SK-N-SH (cell line): Measurements from ENCODE around the gene OBSCN. TPM values are rescaled to one million over a fixed set of nuclear protein-coding genes. Genes with fewer than 3 reads are reported as not detected.
A peak's percentile ranks its signal among the peaks of the same experiment; 100 is the strongest.

Experiments
- CTCF ChIA-PET: fragments of 300-600, 350-600 bp; formaldehyde crosslinking; extraction: SDS; loops from one replicate; lab custom pipeline; 2021; lab: Yijun Ruan, JAX
- POLR2A ChIA-PET: fragments of 350-600 bp; sonication (Branson Sonifier 250); formaldehyde crosslinking; extraction: SDS; loops from one replicate; lab custom pipeline; 2020; ENCODE audit warnings: antibody characterized with exemption, inconsistent platforms; lab: Yijun Ruan, JAX
- DNase-seq: peaks from one replicate; pipeline ENCODE4 v3.0.0; 2012
- H2AFZ ChIP-seq: fragments of 200-600 bp; sonication (generic); 2 replicates; pipeline ENCODE4 v1.8.1; 2016; ENCODE audit warnings: antibody characterized with exemption, mild to moderate bottlenecking, low read depth
- H3F3A ChIP-seq: fragments of 200-600 bp; sonication (generic); replicated peaks from 2 replicates; pipeline ENCODE3; 2016; ENCODE audit warnings: antibody characterized with exemption, mild to moderate bottlenecking; ENCODE audit not compliant: insufficient read depth
- H3K27ac ChIP-seq, 2 experiments: fragments of 200-500 bp in 1 of 2; fragments of 200-600 bp in 1 of 2; sonication (Bioruptor generic) in 1 of 2; sonication (generic), shearing (Covaris generic) in 1 of 2; 2 replicates each; pipeline versions ENCODE4 v1.5.1 to v1.6.1; 2014 to 2016; ENCODE audit warnings: low read depth in 2 of 2, inconsistent platforms in 1 of 2, low read length in 1 of 2, mild to moderate bottlenecking in 1 of 2, mixed read lengths in 1 of 2
- H3K27me3 ChIP-seq: fragments of 200-600 bp; sonication (generic), shearing (Covaris generic); 2 replicates; pipeline ENCODE4 v1.6.1; 2016; ENCODE audit warnings: mixed run types; ENCODE audit not compliant: insufficient read depth
- H3K36me3 ChIP-seq, 2 experiments: fragments of 200-500 bp in 1 of 2; fragments of 200-600 bp in 1 of 2; sonication (Bioruptor generic) in 1 of 2; sonication (generic) in 1 of 2; replicated peaks in 1 of 2; 2 replicates each; pipeline versions ENCODE3 to v1.5.1; 2014 to 2016; ENCODE audit warnings: low read length in 1 of 2, mild to moderate bottlenecking in 1 of 2; ENCODE audit not compliant: insufficient read depth in 2 of 2, control insufficient read depth in 1 of 2
- H3K4me1 ChIP-seq, 2 experiments: fragments of 200-500 bp in 1 of 2; fragments of 200-600 bp in 1 of 2; sonication (Bioruptor generic) in 1 of 2; sonication (generic), shearing (Covaris generic) in 1 of 2; 2 replicates each; pipeline versions ENCODE4 v1.5.1 to v1.6.1; 2014 to 2016; ENCODE audit warnings: low read depth in 1 of 2, low read length in 1 of 2, mixed run types in 1 of 2; ENCODE audit not compliant: insufficient read depth in 2 of 2, control insufficient read depth in 1 of 2
- H3K4me2 ChIP-seq: fragments of 200-600 bp; sonication (generic), shearing (Covaris generic); 2 replicates; pipeline ENCODE4 v1.6.1; 2017; ENCODE audit warnings: mixed run types
- H3K4me3 ChIP-seq, 2 experiments: fragments of 200-500 bp in 1 of 2; fragments of 200-600 bp in 1 of 2; sonication (Bioruptor generic) in 1 of 2; sonication (generic), shearing (Covaris generic) in 1 of 2; 2 replicates each; pipeline versions ENCODE4 v1.5.1 to v1.8.1; 2014 to 2016; ENCODE audit warnings: low read depth in 2 of 2, inconsistent platforms in 1 of 2, low read length in 1 of 2, mild to moderate bottlenecking in 1 of 2, mixed read lengths in 1 of 2, moderate library complexity in 1 of 2
- H3K79me2 ChIP-seq: fragments of 200-600 bp; sonication (generic); 2 replicates; pipeline ENCODE4 v1.8.1; 2017; ENCODE audit warnings: mild to moderate bottlenecking; ENCODE audit not compliant: insufficient read depth
- H3K9ac ChIP-seq: fragments of 200-600 bp; sonication (generic); 2 replicates; pipeline ENCODE4 v1.6.1; 2017; ENCODE audit warnings: mixed run types
- H3K9me2 ChIP-seq: fragments of 200-600 bp; sonication (generic); 2 replicates; pipeline ENCODE4 v1.6.1; 2017; ENCODE audit warnings: mixed run types
- H3K9me3 ChIP-seq: fragments of 200-600 bp; sonication (generic); 2 replicates; pipeline ENCODE4 v1.6.1; 2017; ENCODE audit warnings: mixed run types, mild to moderate bottlenecking, moderate library complexity
- H4K20me1 ChIP-seq: fragments of 200-600 bp; sonication (generic); 2 replicates; pipeline ENCODE4 v1.6.1; 2017; ENCODE audit warnings: mild to moderate bottlenecking, mixed run types; ENCODE audit not compliant: insufficient read depth
- CHD2 ChIP-seq: fragments of 150-350 bp; IDR thresholded peaks from 2 replicates; pipeline ENCODE4 v1.6.1; 2018; ENCODE audit warnings: low read length; ENCODE audit not compliant: partially characterized antibody
- ELF1 ChIP-seq: IDR thresholded peaks from 2 replicates; pipeline ENCODE4 v1.4.0; 2012
- EP300 ChIP-seq, 2 experiments: IDR thresholded peaks; 2 replicates each; pipeline versions ENCODE4 v1.4.0 to v1.6.1; 2012; ENCODE audit warnings: borderline replicate concordance in 1 of 2, low read depth in 1 of 2, low read length in 1 of 2
- EZH2phosphoT487 ChIP-seq: fragments of 200-600 bp; sonication (generic); IDR thresholded peaks from 2 replicates; pipeline ENCODE4 v1.6.1; 2017; ENCODE audit warnings: low read depth, mixed run types, mild to moderate bottlenecking, antibody characterized with exemption, moderate library complexity, borderline replicate concordance
- FOXJ3 ChIP-seq: sonication (generic); formaldehyde crosslinking; IDR thresholded peaks from 2 replicates; pipeline ENCODE4 v1.5.1; 2020; ENCODE audit warnings: mild to moderate bottlenecking, missing genetic modification reagents
- GATA2 ChIP-seq: sonication (generic); formaldehyde crosslinking; IDR thresholded peaks from 2 replicates; pipeline ENCODE4 v1.5.0; 2020; ENCODE audit warnings: mild to moderate bottlenecking, missing genetic modification reagents
- JUND ChIP-seq: IDR thresholded peaks from 2 replicates; pipeline ENCODE4 v1.4.0; 2012
- MAX ChIP-seq: IDR thresholded peaks from 2 replicates; pipeline ENCODE4 v1.4.0; 2012; ENCODE audit warnings: low read depth
- NRF1 ChIP-seq: IDR thresholded peaks from 2 replicates; pipeline ENCODE4 v1.6.1; 2012; ENCODE audit warnings: low read depth, mild to moderate bottlenecking, low read length
- RAD21 ChIP-seq: IDR thresholded peaks from 2 replicates; pipeline ENCODE4 v1.6.1; 2012; ENCODE audit warnings: mild to moderate bottlenecking, low read length
- TAF1 ChIP-seq: IDR thresholded peaks from 2 replicates; pipeline ENCODE4 v1.6.1; 2012; ENCODE audit warnings: low read depth, mild to moderate bottlenecking, low read length, moderate library complexity, borderline replicate concordance
- TEAD4 ChIP-seq: IDR thresholded peaks from 2 replicates; pipeline ENCODE4 v1.4.0; 2012; ENCODE audit warnings: mild to moderate bottlenecking, borderline replicate concordance; ENCODE audit not compliant: insufficient read depth
- USF2 ChIP-seq: fragments of 150-350 bp; IDR thresholded peaks from 2 replicates; pipeline ENCODE4 v1.6.1; 2017; ENCODE audit warnings: antibody characterized with exemption, low read length, low read depth, borderline replicate concordance
- YY1 ChIP-seq: IDR thresholded peaks from 2 replicates; pipeline ENCODE4 v1.4.0; 2012; ENCODE audit warnings: low read depth, mild to moderate bottlenecking
- WGBS: methylation state at CpG from one replicate; pipeline ENCODE4 v1.1.6; 2017; ENCODE audit warnings: low lambda C conversion rate; 5-methylcytosine and 5-hydroxymethylcytosine counted together
- polyA plus RNA-seq, 3 experiments: library from polyadenylated mRNA; depleted of rRNA; stranded (reverse); fragments of >200 nt; gene quantifications; 2 replicates each; pipeline ENCODE4 v1.2.3, GENCODE V29; 2012
- TF ChIP-seq, protein P1 (sequence below): IDR thresholded peaks from 2 replicates; pipeline ENCODE4; 2012
- TF ChIP-seq, protein P2 (sequence below): fragments of 150-350 bp; IDR thresholded peaks from 2 replicates; pipeline ENCODE4 v1.6.1; 2016; ENCODE audit warnings: mild to moderate bottlenecking, low read depth, low read length
- TF ChIP-seq, protein P3 (sequence below): IDR thresholded peaks from 2 replicates; pipeline ENCODE4 v1.6.1; 2012; ENCODE audit warnings: mild to moderate bottlenecking, low read depth, low read length, moderate library complexity

OBSCN gene
- polyA plus RNA-seq, 1 of the 3 experiments (the other 2 are of a cell fraction): 4.0 TPM

GRCh38 chr1:228258486-228258885 lies 50.6 kb downstream of the OBSCN start (continued):
- TF ChIP-seq USF2 (no peak), EP300 (IDR thresholded peaks at IDR 0.05; ENCODE audit: borderline replicate concordance in 1 of 2, low read depth in 1 of 2, low read length in 1 of 2) (no peak), TAF1 (no peak), GATA2 (CRISPR knock-in tag) (no peak), FOXJ3 (CRISPR knock-in tag) (no peak), RAD21 (no peak)

GRCh38 chr1:228259368-228259894 lies 51.6 kb downstream of the OBSCN start:
- H2AFZ ChIP-seq: no peak overlapping the region
- TF ChIP-seq, protein P1, sequence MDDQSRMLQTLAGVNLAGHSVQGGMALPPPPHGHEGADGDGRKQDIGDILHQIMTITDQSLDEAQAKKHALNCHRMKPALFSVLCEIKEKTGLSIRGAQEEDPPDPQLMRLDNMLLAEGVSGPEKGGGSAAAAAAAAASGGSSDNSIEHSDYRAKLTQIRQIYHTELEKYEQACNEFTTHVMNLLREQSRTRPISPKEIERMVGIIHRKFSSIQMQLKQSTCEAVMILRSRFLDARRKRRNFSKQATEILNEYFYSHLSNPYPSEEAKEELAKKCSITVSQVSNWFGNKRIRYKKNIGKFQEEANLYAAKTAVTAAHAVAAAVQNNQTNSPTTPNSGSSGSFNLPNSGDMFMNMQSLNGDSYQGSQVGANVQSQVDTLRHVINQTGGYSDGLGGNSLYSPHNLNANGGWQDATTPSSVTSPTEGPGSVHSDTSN: no peak
- POLR2A ChIA-PET: no interaction called here
- H3K9me3 ChIP-seq: 0 out of 2 replicates have a peak, but pooled peaks cover 7% of the 10 kb centered on the region
- H3K9me2 ChIP-seq: no peaks in the 10 kb centered on the region
- H3K9ac ChIP-seq: no peak overlapping the region
- no peaks in the 10 kb centered on the region for H3K79me2 ChIP-seq
- no peaks in the 10 kb centered on the region for H3F3A ChIP-seq
- H3K27ac ChIP-seq: no peak overlapping the region
- DNase-seq: no peak
- peak overlapping the region in 1 of 2 experiments; percentile 1; a peak in 1 of 4 replicates for H3K4me3 ChIP-seq
- 75% methylated on average over 7 of the region's 9 CpGs for WGBS
- no peak overlapping the region for H3K4me2 ChIP-seq
- CTCF ChIA-PET: no interaction called here
- no peaks in the 10 kb centered on the region for H3K36me3 ChIP-seq
- H3K27me3 ChIP-seq: no peaks in the 10 kb centered on the region
- H3K4me1 ChIP-seq: no peaks in the 10 kb centered on the region
- H4K20me1 ChIP-seq: no peaks in the 10 kb centered on the region

DNA sequence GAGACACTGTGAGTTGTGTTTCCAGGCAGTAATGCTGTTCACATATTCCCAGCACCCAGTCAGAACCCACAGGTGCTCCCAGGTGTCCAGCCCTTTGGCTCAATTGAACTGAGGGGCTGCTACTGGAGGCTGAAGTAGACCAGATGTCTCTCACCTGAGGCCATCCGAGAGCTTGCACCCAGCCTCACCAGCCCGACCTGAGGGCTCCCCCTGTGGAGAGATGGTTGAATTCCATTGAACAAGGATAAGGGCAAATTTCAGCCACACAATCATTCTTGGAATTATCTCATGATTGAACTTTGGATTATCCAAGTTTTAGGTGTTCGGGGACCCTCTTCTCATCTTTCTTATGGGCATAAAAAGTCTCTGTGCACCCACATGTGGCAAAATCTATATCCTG lies 52.1 kb downstream of the OBSCN start:
- 58% methylated on average over 3 of the region's 3 CpGs for WGBS
- no peak overlapping the region for H2AFZ ChIP-seq
- no peak overlapping the region for H3K4me2 ChIP-seq
- H4K20me1 ChIP-seq: no peaks in the 10 kb centered on the region
- H3K36me3 ChIP-seq: no peaks in the 10 kb centered on the region
- ChIA-PET CTCF (no interaction called here), POLR2A (no interaction called here)
- no peak overlapping the region for H3K4me3 ChIP-seq
- H3K9me3 ChIP-seq: 0 out of 2 replicates have a peak, but pooled peaks cover 7% of the 10 kb centered on the region
- no peak for DNase-seq
- no peaks in the 10 kb centered on the region for H3K4me1 ChIP-seq
- no peaks in the 10 kb centered on the region for H3F3A ChIP-seq
- H3K79me2 ChIP-seq: no peaks in the 10 kb centered on the region
- H3K27ac ChIP-seq: no peak overlapping the region
- H3K27me3 ChIP-seq: no peaks in the 10 kb centered on the region
- H3K9me2 ChIP-seq: no peaks in the 10 kb centered on the region
- H3K9ac ChIP-seq: no peak overlapping the region
- TF ChIP-seq USF2 (no peak), ELF1 (no peak), CHD2 (no peak), GATA2 (CRISPR knock-in tag) (no peak), EZH2phosphoT487 (no peak), YY1 (no peak), MAX (no peak), NRF1 (no peak), JUND (no peak), TAF1 (no peak), TEAD4 (no peak), RAD21 (no peak)
- TF ChIP-seq, protein P2, sequence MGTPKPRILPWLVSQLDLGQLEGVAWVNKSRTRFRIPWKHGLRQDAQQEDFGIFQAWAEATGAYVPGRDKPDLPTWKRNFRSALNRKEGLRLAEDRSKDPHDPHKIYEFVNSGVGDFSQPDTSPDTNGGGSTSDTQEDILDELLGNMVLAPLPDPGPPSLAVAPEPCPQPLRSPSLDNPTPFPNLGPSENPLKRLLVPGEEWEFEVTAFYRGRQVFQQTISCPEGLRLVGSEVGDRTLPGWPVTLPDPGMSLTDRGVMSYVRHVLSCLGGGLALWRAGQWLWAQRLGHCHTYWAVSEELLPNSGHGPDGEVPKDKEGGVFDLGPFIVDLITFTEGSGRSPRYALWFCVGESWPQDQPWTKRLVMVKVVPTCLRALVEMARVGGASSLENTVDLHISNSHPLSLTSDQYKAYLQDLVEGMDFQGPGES: no peak
- TF ChIP-seq, protein P3, sequence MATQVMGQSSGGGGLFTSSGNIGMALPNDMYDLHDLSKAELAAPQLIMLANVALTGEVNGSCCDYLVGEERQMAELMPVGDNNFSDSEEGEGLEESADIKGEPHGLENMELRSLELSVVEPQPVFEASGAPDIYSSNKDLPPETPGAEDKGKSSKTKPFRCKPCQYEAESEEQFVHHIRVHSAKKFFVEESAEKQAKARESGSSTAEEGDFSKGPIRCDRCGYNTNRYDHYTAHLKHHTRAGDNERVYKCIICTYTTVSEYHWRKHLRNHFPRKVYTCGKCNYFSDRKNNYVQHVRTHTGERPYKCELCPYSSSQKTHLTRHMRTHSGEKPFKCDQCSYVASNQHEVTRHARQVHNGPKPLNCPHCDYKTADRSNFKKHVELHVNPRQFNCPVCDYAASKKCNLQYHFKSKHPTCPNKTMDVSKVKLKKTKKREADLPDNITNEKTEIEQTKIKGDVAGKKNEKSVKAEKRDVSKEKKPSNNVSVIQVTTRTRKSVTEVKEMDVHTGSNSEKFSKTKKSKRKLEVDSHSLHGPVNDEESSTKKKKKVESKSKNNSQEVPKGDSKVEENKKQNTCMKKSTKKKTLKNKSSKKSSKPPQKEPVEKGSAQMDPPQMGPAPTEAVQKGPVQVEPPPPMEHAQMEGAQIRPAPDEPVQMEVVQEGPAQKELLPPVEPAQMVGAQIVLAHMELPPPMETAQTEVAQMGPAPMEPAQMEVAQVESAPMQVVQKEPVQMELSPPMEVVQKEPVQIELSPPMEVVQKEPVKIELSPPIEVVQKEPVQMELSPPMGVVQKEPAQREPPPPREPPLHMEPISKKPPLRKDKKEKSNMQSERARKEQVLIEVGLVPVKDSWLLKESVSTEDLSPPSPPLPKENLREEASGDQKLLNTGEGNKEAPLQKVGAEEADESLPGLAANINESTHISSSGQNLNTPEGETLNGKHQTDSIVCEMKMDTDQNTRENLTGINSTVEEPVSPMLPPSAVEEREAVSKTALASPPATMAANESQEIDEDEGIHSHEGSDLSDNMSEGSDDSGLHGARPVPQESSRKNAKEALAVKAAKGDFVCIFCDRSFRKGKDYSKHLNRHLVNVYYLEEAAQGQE: no peak
